GM21825 (cell line): ENCODE data around the gene RIC8B.

Source experiments
- ATAC-seq: cut with Tn5 transposase; IDR thresholded peaks from one replicate; pipeline ENCODE4 v1.9.1; 2021; ENCODE audit warnings: mild to moderate bottlenecking, moderate library complexity; ENCODE audit not compliant: unreplicated experiment

Gene RIC8B

DNA sequence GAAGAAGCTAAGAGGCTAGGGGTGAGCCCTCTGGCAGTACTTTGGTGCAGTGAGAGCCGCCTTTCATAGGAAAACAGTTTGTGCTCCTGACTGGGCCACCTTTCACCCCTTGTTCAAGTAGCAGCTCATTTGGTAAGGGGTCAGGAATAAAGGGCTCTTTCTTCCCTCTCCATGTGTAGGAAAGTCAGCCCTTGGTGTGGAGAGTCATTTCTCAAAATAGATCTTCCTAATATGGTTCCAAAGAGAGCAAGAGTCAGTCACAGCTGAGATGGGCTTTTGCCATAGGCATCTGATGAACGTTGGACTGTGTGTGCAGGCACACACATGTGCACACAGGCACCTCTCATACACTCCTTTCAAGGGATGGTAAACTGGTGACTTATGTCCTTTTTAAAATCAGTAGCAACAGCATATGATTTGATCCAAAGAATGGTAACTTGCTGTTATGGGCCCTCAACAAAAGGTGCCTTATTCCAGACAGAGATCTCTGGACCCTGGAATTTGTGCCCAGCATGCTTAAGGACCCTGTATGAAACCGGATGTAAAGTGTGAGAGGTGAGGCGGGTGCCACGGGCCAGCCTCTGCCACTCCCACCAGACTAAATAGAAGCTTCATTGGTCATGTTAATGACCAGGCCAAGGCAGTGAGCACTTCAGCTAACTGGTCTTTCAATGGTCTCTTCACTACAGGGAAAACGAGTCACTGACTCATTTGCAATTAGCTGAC lies 16.7 kb upstream of the RIC8B start:
- ATAC-seq, result no peak

- ATAC-seq, result no peak
These were observed 16.0 kb upstream of the RIC8B start for GRCh38 chr12:106758349-106759110.

GRCh38 chr12:106759526-106760183 lies 14.8 kb upstream of the RIC8B start:
- ATAC-seq, result peak; percentile 20

GRCh38 chr12:106760184-106760531 lies 14.3 kb upstream of the RIC8B start:
- peak; percentile 98 for ATAC-seq

DNA sequence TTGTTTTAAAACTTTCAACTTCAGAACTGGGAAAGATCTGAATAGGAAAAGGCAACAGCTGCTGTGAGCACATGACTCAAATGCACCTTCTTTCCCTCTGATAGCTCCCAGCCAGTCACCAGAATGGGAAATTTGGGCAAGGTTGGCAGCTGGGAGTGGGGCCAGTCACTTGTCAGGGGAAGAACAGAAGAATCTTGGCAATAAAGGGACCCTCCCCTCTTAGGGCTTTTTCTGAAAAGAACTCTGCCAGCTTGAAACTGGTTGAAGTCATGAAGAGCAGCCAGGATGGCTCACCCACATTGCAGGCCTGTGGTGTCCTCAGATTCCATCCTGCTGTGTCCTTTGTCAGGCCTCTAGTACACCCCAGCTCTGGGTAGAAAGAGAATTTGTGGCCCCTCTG lies 10.3 kb upstream of the RIC8B start:
- ATAC-seq, result no peak

- no peak for ATAC-seq
These were observed 9.7 kb upstream of the RIC8B start for GRCh38 chr12:106764738-106765137.

DNA sequence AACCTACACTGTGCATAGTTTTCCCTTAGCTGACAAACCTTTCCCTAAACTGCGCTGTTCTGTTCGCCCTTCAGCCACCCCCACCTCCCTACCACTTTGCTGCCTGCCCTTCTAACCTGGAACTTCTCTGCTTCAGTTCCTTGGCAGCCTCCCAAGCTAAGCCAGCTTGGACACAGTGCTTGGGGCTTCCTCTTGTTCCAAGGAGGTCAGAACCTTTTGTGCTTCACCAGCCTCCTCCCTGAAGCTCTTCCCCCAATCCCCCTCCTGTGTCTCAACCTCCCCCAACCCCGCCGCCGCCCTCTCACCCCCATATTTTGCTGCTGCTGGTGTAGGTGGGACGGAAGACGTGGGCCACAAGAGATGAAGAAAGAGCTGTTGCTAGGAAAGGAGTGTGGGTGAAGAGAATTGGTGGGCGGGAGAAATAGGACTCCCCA lies 8.1 kb upstream of the RIC8B start:
- no peak for ATAC-seq

- no peak for ATAC-seq
These were observed 7.3 kb upstream of the RIC8B start for GRCh38 chr12:106767206-106767605.

GRCh38 chr12:106767954-106768822 lies 6.3 kb upstream of the RIC8B start:
- no peak for ATAC-seq

DNA sequence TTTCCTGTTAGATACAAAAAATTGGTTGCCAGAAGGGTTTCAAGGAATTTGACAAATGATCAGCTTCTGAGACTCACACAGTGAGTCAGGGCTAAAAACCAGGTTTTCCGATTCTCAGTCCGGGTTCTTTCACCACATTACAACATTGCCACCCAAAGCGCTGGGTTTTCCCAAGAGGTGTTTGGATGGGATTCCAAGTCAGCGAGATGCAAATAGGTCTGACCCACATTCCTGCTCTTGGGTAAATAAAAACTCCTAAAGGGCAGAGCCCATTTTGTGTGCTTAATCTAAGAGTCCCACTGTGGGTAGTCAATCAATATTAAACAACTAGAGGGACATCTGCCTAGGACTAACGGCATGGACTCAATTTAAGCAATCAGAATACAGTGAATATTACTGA lies 5.4 kb upstream of the RIC8B start:
- no peak for ATAC-seq

- no peak for ATAC-seq
These were observed 4.9 kb upstream of the RIC8B start for GRCh38 chr12:106769546-106769945.

- ATAC-seq, result no peak
These were observed 3.1 kb upstream of the RIC8B start for GRCh38 chr12:106771425-106771824.

- ATAC-seq, result peak; percentile 5
These were observed 1.0 kb upstream of the RIC8B start for GRCh38 chr12:106773286-106774004.

GRCh38 chr12:106774808-106775524 lies 484 bp downstream of the RIC8B start:
- ATAC-seq, result peak; percentile 1

DNA sequence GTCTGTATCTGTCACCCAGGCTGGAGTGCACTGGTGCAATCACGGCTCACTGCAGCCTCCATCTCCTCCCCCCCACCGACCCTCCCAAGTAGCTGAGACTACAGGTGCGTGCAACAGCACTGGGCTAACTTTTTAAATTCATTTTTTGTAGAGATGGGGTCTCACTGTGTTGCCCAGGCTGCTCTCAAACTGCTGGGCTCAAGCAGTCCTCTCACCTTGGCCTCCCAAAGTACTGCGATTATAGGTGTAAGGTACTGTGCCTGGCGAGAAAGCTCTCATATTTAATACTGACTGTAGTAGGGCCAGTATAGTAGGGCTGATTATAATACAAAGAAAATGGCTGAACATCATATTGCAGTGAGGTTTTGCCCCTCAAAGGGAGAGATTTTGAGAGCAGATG lies 2.4 kb downstream of the RIC8B start:
- ATAC-seq, result no peak

DNA sequence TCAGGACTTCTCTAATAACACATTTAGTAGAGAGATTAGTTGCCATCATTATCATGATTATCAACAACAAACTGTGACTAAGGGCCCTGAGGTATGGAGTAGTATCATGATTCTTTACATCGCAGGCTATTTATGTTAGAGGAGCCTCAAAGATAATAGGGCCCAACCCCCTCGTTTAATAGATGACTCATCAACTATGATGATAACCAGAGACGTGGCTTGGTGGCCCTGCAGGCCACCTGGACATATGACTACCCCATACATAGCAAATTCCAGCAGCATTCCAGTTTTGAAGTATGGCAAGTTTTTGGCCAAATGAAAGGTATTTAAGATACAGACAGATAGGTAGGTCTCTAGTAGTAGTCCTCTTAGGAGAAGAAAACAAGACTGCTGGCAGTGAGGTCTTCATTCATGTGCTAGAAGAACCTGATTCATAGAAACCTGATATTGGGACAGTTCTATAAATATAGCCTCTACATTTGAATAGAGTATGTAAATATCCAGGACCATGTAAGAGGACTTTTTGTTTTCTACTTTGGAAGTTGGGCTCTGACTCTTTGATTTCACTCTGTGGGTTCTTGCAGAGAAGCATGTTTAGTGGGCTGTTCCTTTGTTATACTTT lies 5.6 kb downstream of the RIC8B start:
- ATAC-seq, result no peak

GRCh38 chr12:106782619-106783018 lies 8.1 kb downstream of the RIC8B start:
- no peak for ATAC-seq

DNA sequence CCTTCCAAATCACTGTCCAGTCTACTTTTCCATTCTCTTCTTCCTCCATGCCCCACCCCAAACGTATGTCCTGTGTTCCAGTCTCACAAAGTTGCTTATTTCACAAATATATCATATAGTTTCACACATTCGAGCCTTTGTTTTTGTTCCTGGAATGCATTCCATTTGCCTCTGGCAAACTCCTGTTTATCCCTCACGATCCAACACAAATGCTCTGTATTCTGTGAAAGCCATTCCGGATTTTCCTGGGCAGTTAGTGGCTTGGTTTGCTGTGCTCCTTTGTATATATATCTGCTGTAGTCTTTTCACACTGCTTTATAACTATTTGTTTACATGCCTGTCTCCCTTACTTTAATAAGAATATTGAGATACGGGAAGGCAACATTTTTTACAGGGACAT lies 9.0 kb downstream of the RIC8B start:
- ATAC-seq, result no peak

GRCh38 chr12:106790020-106790419 lies 15.5 kb downstream of the RIC8B start:
- no peak for ATAC-seq
